Mesothelial cell of epicardium (in vitro differentiated cells): ENCODE measurements around the gene SLCO1C1. TPM values are rescaled to one million over a fixed set of nuclear protein-coding genes. Genes with fewer than 3 reads are reported as not detected.

Experiments
- DNase-seq, 2 experiments: peaks; one replicate each; pipeline ENCODE4 v3.0.0; 2021; ENCODE audit warnings: low spot score in 2 of 2; ENCODE audit not compliant: unreplicated experiment in 2 of 2
- H3K27ac Mint-ChIP-seq: 2 replicates; pipeline ENCODE4 v1.8.0; 2021; ENCODE audit warnings: mixed read lengths
- H3K27me3 Mint-ChIP-seq: 2 replicates; pipeline ENCODE4 v1.8.0; 2021; ENCODE audit warnings: low read depth, mixed read lengths
- H3K36me3 Mint-ChIP-seq: 2 replicates; pipeline ENCODE4 v1.8.0; 2021; ENCODE audit warnings: mixed read lengths
- H3K4me1 Mint-ChIP-seq: 2 replicates; pipeline ENCODE4 v1.8.0; 2021; ENCODE audit warnings: mixed read lengths
- H3K4me3 Mint-ChIP-seq: 2 replicates; pipeline ENCODE4 v1.8.0; 2021; ENCODE audit warnings: mild to moderate bottlenecking, moderate library complexity, mixed read lengths
- H3K9me3 Mint-ChIP-seq: 2 replicates; pipeline ENCODE4 v1.8.0; 2021; ENCODE audit warnings: mixed read lengths
- total RNA-seq: library from RNA; stranded (reverse); gene quantifications from 3 replicates; pipeline ENCODE4 v1.2.1, GENCODE V29; 2021
- TF ChIP-seq, protein P1 (sequence below): fragments of 200-600 bp; sonication (generic); IDR thresholded peaks from one replicate; pipeline ENCODE4 v1.5.0; 2021; ENCODE audit warnings: antibody characterized with exemption; ENCODE audit not compliant: unreplicated experiment

The SLCO1C1 gene
- total RNA-seq, 1 donor from 2014 or later, result 0.58 TPM

DNA sequence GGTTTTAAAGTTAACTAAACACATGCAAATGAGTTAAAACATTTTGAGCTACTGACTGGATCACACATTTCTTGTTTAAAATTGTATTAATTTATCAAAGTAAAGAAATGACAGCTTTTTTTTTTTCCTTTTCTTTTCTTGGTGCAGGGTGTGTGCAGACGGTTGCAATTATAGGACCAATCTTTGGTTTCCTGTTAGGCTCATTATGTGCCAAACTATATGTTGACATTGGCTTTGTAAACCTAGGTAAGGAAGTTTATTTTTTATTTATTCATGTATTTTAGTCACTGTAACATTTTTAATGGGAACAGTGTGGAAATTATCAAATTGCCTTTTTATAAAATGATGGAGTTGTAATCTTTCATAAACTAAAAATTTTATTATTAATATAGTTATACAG lies 21.9 kb downstream of the SLCO1C1 start:
- H3K9me3 Mint-ChIP-seq, result no peaks in the 10 kb centered on the region
- no peaks in the 10 kb centered on the region for H3K36me3 Mint-ChIP-seq
- no peaks in the 10 kb centered on the region for H3K4me1 Mint-ChIP-seq
- H3K27ac Mint-ChIP-seq, result no peak overlapping the region
- no peaks in the 10 kb centered on the region for H3K27me3 Mint-ChIP-seq
- H3K4me3 Mint-ChIP-seq, result no peak overlapping the region
- DNase-seq, result no peak
- TF ChIP-seq, protein P1, sequence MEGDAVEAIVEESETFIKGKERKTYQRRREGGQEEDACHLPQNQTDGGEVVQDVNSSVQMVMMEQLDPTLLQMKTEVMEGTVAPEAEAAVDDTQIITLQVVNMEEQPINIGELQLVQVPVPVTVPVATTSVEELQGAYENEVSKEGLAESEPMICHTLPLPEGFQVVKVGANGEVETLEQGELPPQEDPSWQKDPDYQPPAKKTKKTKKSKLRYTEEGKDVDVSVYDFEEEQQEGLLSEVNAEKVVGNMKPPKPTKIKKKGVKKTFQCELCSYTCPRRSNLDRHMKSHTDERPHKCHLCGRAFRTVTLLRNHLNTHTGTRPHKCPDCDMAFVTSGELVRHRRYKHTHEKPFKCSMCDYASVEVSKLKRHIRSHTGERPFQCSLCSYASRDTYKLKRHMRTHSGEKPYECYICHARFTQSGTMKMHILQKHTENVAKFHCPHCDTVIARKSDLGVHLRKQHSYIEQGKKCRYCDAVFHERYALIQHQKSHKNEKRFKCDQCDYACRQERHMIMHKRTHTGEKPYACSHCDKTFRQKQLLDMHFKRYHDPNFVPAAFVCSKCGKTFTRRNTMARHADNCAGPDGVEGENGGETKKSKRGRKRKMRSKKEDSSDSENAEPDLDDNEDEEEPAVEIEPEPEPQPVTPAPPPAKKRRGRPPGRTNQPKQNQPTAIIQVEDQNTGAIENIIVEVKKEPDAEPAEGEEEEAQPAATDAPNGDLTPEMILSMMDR, result no peak

DNA sequence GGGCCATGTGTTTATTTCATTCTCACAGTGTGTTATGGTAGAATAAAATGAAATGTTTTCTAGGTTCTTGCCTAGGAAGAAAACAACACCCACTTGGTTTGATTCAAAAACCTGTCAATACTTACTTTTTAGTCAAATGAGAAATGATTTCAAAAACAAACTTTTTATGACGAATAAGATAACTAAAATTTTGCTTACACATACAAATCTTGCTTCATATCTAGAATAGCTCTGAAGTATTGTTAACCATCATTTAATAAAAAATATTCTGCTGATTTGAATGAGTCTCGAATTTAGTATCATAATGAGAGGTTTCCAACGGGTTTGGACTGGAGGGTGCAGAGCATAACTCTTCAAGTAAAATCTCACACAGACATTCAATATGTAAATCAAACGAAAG lies 23.2 kb downstream of the SLCO1C1 start:
- Mint-ChIP-seq H3K27me3 (no peaks in the 10 kb centered on the region), H3K4me1 (no peaks in the 10 kb centered on the region), H3K9me3 (no peaks in the 10 kb centered on the region), H3K36me3 (no peaks in the 10 kb centered on the region), H3K27ac (no peak overlapping the region), H3K4me3 (no peak overlapping the region)
- DNase-seq, result no peak
- TF ChIP-seq, protein P1, result no peak

DNA sequence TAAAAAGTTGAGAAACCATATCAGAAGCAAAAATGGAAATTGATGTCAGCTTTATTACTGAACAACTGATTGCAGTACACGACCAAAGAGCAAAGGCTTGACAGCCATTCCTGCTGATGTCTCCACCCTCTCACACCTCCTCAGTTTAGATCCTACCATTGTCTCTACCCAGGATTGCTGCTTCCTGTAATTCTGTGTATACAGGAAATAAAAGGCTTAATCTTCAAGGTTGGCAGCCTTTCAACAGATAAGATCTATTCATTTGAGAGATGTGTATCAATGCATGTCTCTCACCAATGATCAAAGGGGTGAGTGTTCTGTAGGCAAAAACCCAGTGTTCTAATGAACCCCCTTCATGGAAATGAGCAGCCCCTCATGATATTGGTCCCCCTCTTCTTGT lies 27.0 kb downstream of the SLCO1C1 start:
- Mint-ChIP-seq H3K27ac (no peak overlapping the region), H3K4me3 (no peak overlapping the region), H3K9me3 (no peaks in the 10 kb centered on the region), H3K36me3 (no peaks in the 10 kb centered on the region), H3K27me3 (no peaks in the 10 kb centered on the region), H3K4me1 (no peaks in the 10 kb centered on the region)
- TF ChIP-seq, protein P1, result no peak
- no peak for DNase-seq

DNA sequence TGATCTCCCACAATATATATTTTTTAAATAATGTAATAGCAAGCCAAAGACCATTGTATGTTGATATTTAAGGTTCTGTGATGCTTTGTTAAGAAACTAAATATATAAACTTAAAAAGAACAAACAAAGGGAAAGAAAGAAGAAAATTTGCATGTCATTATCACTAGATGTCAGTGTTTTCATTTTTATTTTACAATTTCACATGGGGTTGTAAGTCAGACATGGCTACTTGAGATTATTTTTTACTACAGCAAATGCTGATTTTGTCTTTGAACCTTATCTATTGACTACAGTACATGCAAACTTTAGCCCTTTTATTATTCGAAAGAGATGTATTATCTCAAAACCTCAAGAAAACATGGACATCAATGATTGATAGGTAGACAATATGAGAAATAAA lies 36.1 kb downstream of the SLCO1C1 start:
- TF ChIP-seq, protein P1, result no peak
- no peaks in the 10 kb centered on the region for H3K9me3 Mint-ChIP-seq
- H3K27me3 Mint-ChIP-seq, result peaks cover 4% of the 10 kb centered on the region
- no peak overlapping the region for H3K4me3 Mint-ChIP-seq
- H3K4me1 Mint-ChIP-seq, result no peaks in the 10 kb centered on the region
- no peak for DNase-seq
- H3K36me3 Mint-ChIP-seq, result no peaks in the 10 kb centered on the region
- H3K27ac Mint-ChIP-seq, result no peak overlapping the region

DNA sequence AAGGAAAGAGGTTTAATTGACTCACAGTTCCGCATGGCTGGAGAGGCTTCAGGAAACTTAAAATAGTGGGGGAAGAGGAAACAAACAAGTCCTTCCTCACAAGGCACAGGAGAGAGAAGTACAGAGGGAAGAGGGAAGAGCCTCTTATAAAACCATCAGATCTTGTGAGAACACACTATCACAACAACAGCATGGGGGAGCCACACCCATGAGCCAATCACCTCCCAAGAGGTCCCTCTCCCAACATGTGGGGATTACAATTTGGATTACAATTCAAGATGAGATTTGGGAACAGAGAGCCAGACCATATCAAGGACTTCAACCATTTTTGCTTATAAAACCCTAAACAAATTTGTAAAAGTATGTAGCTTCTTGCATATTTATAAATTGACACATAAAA lies 45.8 kb downstream of the SLCO1C1 start:
- H3K4me1 Mint-ChIP-seq, result no peaks in the 10 kb centered on the region

DNA sequence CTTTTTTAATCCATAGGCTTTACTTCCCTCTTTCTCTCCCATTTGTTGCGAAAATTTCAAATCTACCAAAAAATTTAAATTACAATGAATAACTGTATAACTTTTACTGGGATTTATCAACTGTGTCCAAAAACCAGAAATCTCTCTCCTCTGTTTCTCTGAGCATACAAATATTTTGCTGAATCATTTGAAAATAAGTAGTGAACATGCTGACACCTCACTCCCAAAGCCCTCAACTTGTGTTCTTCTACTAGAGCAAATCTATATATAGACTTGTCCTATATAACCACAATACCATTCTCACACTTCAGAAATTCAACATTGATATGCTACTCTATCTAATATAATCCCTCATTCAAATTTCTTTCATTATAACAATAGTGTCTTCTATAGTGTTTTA lies 53.1 kb downstream of the SLCO1C1 start:
- Mint-ChIP-seq H3K4me3 (no peak overlapping the region), H3K36me3 (no peaks in the 10 kb centered on the region), H3K27ac (no peak overlapping the region), H3K9me3 (no peaks in the 10 kb centered on the region), H3K27me3 (no peaks in the 10 kb centered on the region), H3K4me1 (no peaks in the 10 kb centered on the region)
- TF ChIP-seq, protein P1, result no peak
- no peak for DNase-seq

More for the DNA sequence above, 45.8 kb downstream of the SLCO1C1 start:
- peaks cover 10% of the 10 kb centered on the region for H3K27me3 Mint-ChIP-seq
- H3K27ac Mint-ChIP-seq, result no peak overlapping the region
- H3K36me3 Mint-ChIP-seq, result no peaks in the 10 kb centered on the region
- DNase-seq, result no peak
- H3K9me3 Mint-ChIP-seq, result no peaks in the 10 kb centered on the region
- H3K4me3 Mint-ChIP-seq, result no peak overlapping the region
- TF ChIP-seq, protein P1, result no peak
